SU-DHL-6 (cell line): ENCODE data around the gene SUSD4.

Source experiments
- H2AFZ ChIP-seq: fragments of 200-600 bp; sonication (generic); 2 replicates; pipeline ENCODE4 v1.6.1; 2014; ENCODE audit warnings: low read depth, mild to moderate bottlenecking, moderate library complexity, mixed read lengths, antibody characterized with exemption, low read length; ENCODE audit not compliant: severe bottlenecking
- H3F3A ChIP-seq: fragments of 200-600 bp; shearing (Covaris generic); 2 replicates; pipeline ENCODE4 v1.6.0; 2016; ENCODE audit warnings: antibody characterized with exemption, mild to moderate bottlenecking; ENCODE audit not compliant: insufficient read depth
- H3K27ac ChIP-seq: fragments of 200-600 bp; sonication (generic); 2 replicates; pipeline ENCODE4 v1.5.1; 2016; ENCODE audit warnings: low read depth, mild to moderate bottlenecking, low read length, moderate library complexity, mixed read lengths
- H3K27me3 ChIP-seq: fragments of 200-600 bp; sonication (generic), shearing (Covaris generic); 2 replicates; pipeline ENCODE4 v1.6.0; 2014; ENCODE audit warnings: mild to moderate bottlenecking, low read length
- H3K36me3 ChIP-seq: fragments of 200-600 bp; sonication (generic); 2 replicates; pipeline ENCODE4 v1.6.1; 2014; ENCODE audit warnings: mild to moderate bottlenecking, low read length, mixed read lengths
- H3K4me2 ChIP-seq: fragments of 300-600, 200-600 bp; shearing (Covaris generic), sonication (generic); 2 replicates; pipeline ENCODE4 v1.6.0; 2014; ENCODE audit warnings: low read length, low read depth, mild to moderate bottlenecking; ENCODE audit not compliant: poor library complexity, severe bottlenecking
- H3K4me3 ChIP-seq: fragments of 200-600 bp; sonication (generic); 2 replicates; pipeline ENCODE4 v1.5.1; 2014; ENCODE audit warnings: antibody characterized with exemption, low read length, mild to moderate bottlenecking, mixed read lengths; ENCODE audit not compliant: insufficient read depth, poor library complexity, severe bottlenecking
- H3K79me2 ChIP-seq: fragments of 200-600 bp; sonication (generic); 2 replicates; pipeline ENCODE4 v1.6.1; 2014; ENCODE audit warnings: mild to moderate bottlenecking, low read length, moderate library complexity; ENCODE audit not compliant: insufficient read depth
- H3K9ac ChIP-seq: fragments of 200-600 bp; sonication (generic); 2 replicates; pipeline ENCODE4 v1.7.0; 2014; ENCODE audit warnings: mild to moderate bottlenecking, low read length
- H3K9me2 ChIP-seq: fragments of 200-600 bp; sonication (generic); replicated peaks from 2 replicates; pipeline ENCODE4 v1.6.1; 2014; ENCODE audit warnings: low read length; ENCODE audit not compliant: insufficient read depth
- H3K9me3 ChIP-seq: fragments of 200-600 bp; sonication (generic); 2 replicates; pipeline ENCODE4 v1.6.1; 2014; ENCODE audit warnings: low read length, mixed read lengths; ENCODE audit not compliant: insufficient read depth
- H4K20me1 ChIP-seq: fragments of 200-600 bp; sonication (generic); 2 replicates; pipeline ENCODE4 v1.6.1; 2014; ENCODE audit warnings: low read depth, mild to moderate bottlenecking, antibody characterized with exemption, low read length, moderate library complexity, mixed read lengths
- EZH2phosphoT487 ChIP-seq: fragments of 200-600 bp; sonication (generic), shearing (Covaris generic); conservative IDR thresholded peaks from 2 replicates; pipeline ENCODE4 v1.6.1; 2018; ENCODE audit warnings: mild to moderate bottlenecking, antibody characterized with exemption, low read length, moderate library complexity, mixed read lengths
- TF ChIP-seq, protein P1 (sequence below): fragments of 200-600 bp; sonication (generic); IDR thresholded peaks from one replicate; pipeline ENCODE4 v1.5.1; 2017; ENCODE audit warnings: antibody characterized with exemption, mild to moderate bottlenecking, low read length, moderate library complexity; ENCODE audit not compliant: insufficient read depth, poor library complexity, severe bottlenecking

The SUSD4 gene

DNA sequence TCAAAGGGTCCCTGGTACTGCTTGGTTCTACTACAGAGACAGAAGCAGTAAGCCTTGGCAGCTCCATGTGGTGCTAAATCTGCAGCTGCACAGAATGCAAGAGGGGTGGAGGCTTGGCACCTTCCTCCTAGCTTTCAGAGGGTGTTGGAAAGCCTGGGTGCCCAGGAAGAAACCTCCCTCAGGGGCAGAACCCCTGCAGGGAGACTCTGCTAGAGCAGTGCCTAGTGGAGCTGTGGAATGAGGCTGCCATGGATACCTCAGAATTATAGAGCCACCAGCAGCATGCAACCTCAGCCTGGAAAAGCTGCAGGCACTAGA lies 144.7 kb downstream of the SUSD4 start:
- no peaks in the 10 kb centered on the region for H3K9me2 ChIP-seq
- no peaks in the 10 kb centered on the region for H3K27me3 ChIP-seq
- H3F3A ChIP-seq, result no peaks in the 10 kb centered on the region
- H3K4me2 ChIP-seq, result no peak overlapping the region
- no peak overlapping the region for H2AFZ ChIP-seq
- no peaks in the 10 kb centered on the region for H4K20me1 ChIP-seq
- TF ChIP-seq, protein P1, sequence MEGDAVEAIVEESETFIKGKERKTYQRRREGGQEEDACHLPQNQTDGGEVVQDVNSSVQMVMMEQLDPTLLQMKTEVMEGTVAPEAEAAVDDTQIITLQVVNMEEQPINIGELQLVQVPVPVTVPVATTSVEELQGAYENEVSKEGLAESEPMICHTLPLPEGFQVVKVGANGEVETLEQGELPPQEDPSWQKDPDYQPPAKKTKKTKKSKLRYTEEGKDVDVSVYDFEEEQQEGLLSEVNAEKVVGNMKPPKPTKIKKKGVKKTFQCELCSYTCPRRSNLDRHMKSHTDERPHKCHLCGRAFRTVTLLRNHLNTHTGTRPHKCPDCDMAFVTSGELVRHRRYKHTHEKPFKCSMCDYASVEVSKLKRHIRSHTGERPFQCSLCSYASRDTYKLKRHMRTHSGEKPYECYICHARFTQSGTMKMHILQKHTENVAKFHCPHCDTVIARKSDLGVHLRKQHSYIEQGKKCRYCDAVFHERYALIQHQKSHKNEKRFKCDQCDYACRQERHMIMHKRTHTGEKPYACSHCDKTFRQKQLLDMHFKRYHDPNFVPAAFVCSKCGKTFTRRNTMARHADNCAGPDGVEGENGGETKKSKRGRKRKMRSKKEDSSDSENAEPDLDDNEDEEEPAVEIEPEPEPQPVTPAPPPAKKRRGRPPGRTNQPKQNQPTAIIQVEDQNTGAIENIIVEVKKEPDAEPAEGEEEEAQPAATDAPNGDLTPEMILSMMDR, result no peak
- no peak for TF ChIP-seq EZH2phosphoT487
- H3K9me3 ChIP-seq, result no peaks in the 10 kb centered on the region
- H3K27ac ChIP-seq, result no peak overlapping the region
- no peak overlapping the region for H3K4me3 ChIP-seq
- no peak overlapping the region for H3K9ac ChIP-seq
- H3K79me2 ChIP-seq, result no peaks in the 10 kb centered on the region
- H3K36me3 ChIP-seq, result no peaks in the 10 kb centered on the region

DNA sequence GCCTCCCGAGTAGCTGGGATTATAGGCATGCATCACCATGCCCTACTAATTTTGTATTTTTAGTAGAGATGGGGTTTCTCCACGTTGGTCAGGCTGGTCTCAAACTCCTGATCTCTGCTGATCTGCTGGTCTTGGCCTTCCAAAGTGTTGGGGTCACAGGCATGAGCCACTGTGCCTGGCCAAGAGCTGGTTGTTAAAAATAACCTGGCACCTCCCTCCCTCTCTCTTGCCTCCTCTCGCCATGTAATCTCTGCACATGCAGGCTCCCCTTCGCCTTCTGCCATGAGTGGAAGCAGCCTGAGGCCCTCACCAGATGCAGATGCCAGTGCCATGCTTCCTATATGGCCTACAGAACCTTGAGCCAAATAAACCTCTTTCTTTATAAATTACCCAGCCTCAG lies 146.2 kb downstream of the SUSD4 start:
- H4K20me1 ChIP-seq, result no peaks in the 10 kb centered on the region

DNA sequence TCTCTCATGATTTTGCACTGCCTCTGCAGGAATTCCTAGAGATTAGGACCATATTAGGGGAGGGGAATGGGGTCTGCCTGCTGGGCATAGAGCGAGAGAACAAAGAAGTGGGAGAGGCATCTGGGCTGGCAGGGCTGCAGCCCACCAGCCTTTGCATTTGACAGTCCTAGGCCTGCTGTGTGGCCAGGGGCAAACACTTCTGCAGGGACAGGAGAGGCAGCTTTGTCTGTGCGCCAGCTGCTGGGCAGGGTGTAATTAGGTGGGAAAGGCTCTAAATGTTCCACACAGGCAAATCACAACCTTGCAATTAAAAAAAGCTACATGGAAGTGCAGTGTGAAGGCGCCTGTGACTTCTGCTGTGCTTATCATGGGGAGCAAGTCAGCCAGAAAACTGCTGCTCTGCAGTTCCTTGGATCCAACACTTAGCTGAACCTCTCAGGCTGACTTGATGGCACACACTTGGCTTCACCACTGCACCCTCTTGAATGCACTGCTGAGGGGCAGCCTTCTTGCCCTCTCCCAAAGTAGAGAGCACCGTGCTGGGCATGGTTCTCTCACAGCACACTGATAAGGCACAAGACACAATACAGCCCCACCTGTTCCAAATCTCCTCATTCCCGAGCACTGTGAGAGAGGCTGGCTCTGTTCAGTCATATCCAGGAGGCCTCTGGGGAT lies 147.3 kb downstream of the SUSD4 start:
- Histone ChIP-seq H3K4me2 (no peak overlapping the region), H4K20me1 (no peaks in the 10 kb centered on the region), H3K9me3 (no peaks in the 10 kb centered on the region), H3K27ac (no peak overlapping the region), H3K36me3 (no peaks in the 10 kb centered on the region), H3F3A (no peaks in the 10 kb centered on the region), H3K9me2 (no peaks in the 10 kb centered on the region), H3K27me3 (no peaks in the 10 kb centered on the region; the same call in 1 of the 2 replicates), H3K9ac (no peak overlapping the region), H3K79me2 (no peaks in the 10 kb centered on the region), H3K4me3 (no peak overlapping the region), H2AFZ (no peak overlapping the region)
- TF ChIP-seq, protein P1, result no peak
- no peak for TF ChIP-seq EZH2phosphoT487

More for the DNA sequence above, 146.2 kb downstream of the SUSD4 start:
- H3K36me3 ChIP-seq, result no peaks in the 10 kb centered on the region
- no peaks in the 10 kb centered on the region for H3K9me3 ChIP-seq
- H2AFZ ChIP-seq, result no peak overlapping the region
- no peak overlapping the region for H3K4me2 ChIP-seq
- H3K9me2 ChIP-seq, result no peaks in the 10 kb centered on the region
- no peaks in the 10 kb centered on the region for H3K27me3 ChIP-seq
- H3F3A ChIP-seq, result no peaks in the 10 kb centered on the region
- no peak overlapping the region for H3K9ac ChIP-seq
- H3K4me3 ChIP-seq, result no peak overlapping the region
- H3K27ac ChIP-seq, result no peak overlapping the region
- no peaks in the 10 kb centered on the region for H3K79me2 ChIP-seq
- TF ChIP-seq, protein P1, result no peak
- TF ChIP-seq EZH2phosphoT487, result no peak
